ENCODE data around the gene PRR30. TPM values are rescaled to one million over a fixed set of nuclear protein-coding genes. Genes with fewer than 3 reads are reported as not detected.

Gene PRR30
- polyA plus RNA-seq, 2 of the 4 experiments (the other 2 are of a cell fraction), result not detected

GRCh38 chr2:27097341-27097740 lies 41.9 kb downstream of the PRR30 start (continued):
- no peak for TF ChIP-seq CHD2 (IDR thresholded peaks at IDR 0.05; ENCODE audit: low read length, partially characterized antibody)
- no peak for TF ChIP-seq TP53 (CRISPR knock-in tag; IDR thresholded peaks at IDR 0.05)
- no peak for TF ChIP-seq ELK1 (IDR thresholded peaks at IDR 0.05; ENCODE audit: low read depth, low read length)
- no peak for TF ChIP-seq EHMT2 (IDR thresholded peaks at IDR 0.05; ENCODE audit: low read depth)
- TF ChIP-seq BCL3 (IDR thresholded peaks at IDR 0.05), result no peak
- no peak for TF ChIP-seq HES2 (IDR thresholded peaks at IDR 0.05)

GRCh38 chr2:27096748-27097297 lies 42.4 kb downstream of the PRR30 start:
- Histone ChIP-seq H3K4me2 (no peak overlapping the region), H3K4me1 (peaks cover 20% of the 10 kb centered on the region), H3K4me3 (no peak overlapping the region), H3K27ac (no peak overlapping the region), H3K9me3 (no peaks in the 10 kb centered on the region)
- no peak for FAIRE-seq
- no peak for DNase-seq (ENCODE audit: low read depth in 1 of 2, low spot score in 1 of 2)
- WGBS (ENCODE audit: missing lambda C conversion rate), result 73% methylated on average over 3 of the region's 3 CpGs
- ATAC-seq, result no peak
- POLR2A ChIA-PET, result interaction anchor here (2.1 kb wide), 1 partner anchor 46 kb away, joined by 5 read pairs; the partner anchor contains the start of gene AGBL5
- TF ChIP-seq KDM1A (IDR thresholded peaks at IDR 0.05; ENCODE audit: low read depth) (no peak), CHD4 (IDR thresholded peaks at IDR 0.05; ENCODE audit: borderline replicate concordance) (no peak), ESRRA (IDR thresholded peaks at IDR 0.05; ENCODE audit: borderline replicate concordance, low read length) (no peak), RFX5 (IDR thresholded peaks at IDR 0.05) (no peak), ZFP36 (IDR thresholded peaks at IDR 0.05; ENCODE audit: borderline replicate concordance, partially characterized antibody) (no peak), RNF2 (IDR thresholded peaks at IDR 0.05; ENCODE audit: borderline replicate concordance, low read depth) (no peak), HDAC2 (IDR thresholded peaks at IDR 0.05) (no peak), JUN (IDR thresholded peaks at IDR 0.05) (no peak), HOXA7 (CRISPR knock-in tag; IDR thresholded peaks at IDR 0.05) (no peak), ZNF302 (CRISPR knock-in tag; IDR thresholded peaks at IDR 0.05) (no peak), ZSCAN20 (CRISPR knock-in tag; IDR thresholded peaks at IDR 0.05) (no peak), CBX2 (IDR thresholded peaks at IDR 0.05; ENCODE audit: borderline replicate concordance, low read depth) (no peak), RARB (CRISPR knock-in tag; IDR thresholded peaks at IDR 0.05) (no peak), ELK1 (IDR thresholded peaks at IDR 0.05; ENCODE audit: low read depth, low read length) (no peak), JUNB (IDR thresholded peaks at IDR 0.05) (no peak), KDM5A (IDR thresholded peaks at IDR 0.05) (no peak), EHMT2 (IDR thresholded peaks at IDR 0.05; ENCODE audit: low read depth) (no peak), USF2 (IDR thresholded peaks at IDR 0.05) (no peak), ATOH8 (CRISPR knock-in tag; IDR thresholded peaks at IDR 0.05; ENCODE audit: low read depth) (no peak), REST (IDR thresholded peaks at IDR 0.05) (no peak)
- CTCF ChIA-PET, result interaction anchor here (0.7 to 12.0 kb wide), 20 partner anchors 12 to 266 kb away, joined by 3 to 197 read pairs (median 5); partner anchors contain the start of genes ABHD1, ATRAID, EMILIN1 and KHK
